ENCODE measurements around the gene SHMT2.
A peak's percentile ranks its signal among the peaks of the same experiment; 100 is the strongest.
"Not testable (repeated sequence)": the region's sequence is repeated elsewhere in the genome, so short reads cannot be mapped to it uniquely, and the experiment has no call there.

Gene SHMT2

DNA sequence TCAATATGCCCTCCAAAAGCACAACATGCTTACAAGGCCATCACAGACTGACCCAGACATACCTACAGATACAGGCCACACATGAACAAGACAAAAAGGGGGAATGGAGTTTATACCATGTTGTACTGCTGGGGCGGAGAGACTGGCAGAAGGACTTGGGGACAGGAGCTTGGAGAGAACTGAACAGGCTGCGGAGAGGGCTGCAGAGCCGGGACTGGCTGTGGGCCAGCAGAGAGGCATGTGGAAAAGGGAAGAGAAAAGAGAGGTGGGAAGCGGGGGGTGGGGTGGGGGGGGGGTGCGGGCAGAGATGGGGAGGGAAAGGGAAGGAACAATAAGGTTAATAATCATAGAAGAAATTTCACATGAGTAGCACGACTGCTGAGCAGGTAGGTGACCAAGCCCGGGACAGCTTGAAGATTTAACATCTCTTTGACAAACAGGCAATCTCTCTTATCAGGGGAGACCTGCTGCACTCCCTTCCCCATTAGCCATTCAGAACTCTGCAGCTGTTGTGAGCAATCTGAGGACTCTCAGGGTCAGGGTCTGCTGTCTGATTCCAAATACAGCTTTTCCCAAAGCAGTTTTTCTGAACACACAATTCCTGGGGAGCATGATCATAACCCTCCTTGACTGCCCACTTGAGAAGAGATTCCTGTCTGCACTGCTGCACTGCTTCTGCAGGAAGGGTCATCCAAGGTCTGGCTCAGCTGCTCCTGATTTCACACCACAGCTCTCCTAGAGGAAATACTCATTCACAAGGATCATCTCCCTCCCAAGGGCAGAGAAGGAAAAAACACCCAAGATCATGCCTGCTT is 43.0 kb downstream of the SHMT2 start:
- no peak overlapping the region for H3K4me2 ChIP-seq (ENCODE audit: low read length)
- no peak overlapping the region for H3K9ac ChIP-seq
- H3K9me3 ChIP-seq (ENCODE audit: control insufficient read depth, low read length): no peaks in the 10 kb centered on the region
- H3K27me3 ChIP-seq (ENCODE audit: control insufficient read depth, insufficient read depth, low read length): no peaks in the 10 kb centered on the region
- no peak overlapping the region for H3K4me3 ChIP-seq (ENCODE audit: low read depth, low read length)
- no peak overlapping the region for H2AFZ ChIP-seq
- H3K4me1 ChIP-seq: no peaks in the 10 kb centered on the region
- H3K79me2 ChIP-seq: no peaks in the 10 kb centered on the region
- no peak overlapping the region for H3K27ac ChIP-seq
- TF ChIP-seq, protein P1, sequence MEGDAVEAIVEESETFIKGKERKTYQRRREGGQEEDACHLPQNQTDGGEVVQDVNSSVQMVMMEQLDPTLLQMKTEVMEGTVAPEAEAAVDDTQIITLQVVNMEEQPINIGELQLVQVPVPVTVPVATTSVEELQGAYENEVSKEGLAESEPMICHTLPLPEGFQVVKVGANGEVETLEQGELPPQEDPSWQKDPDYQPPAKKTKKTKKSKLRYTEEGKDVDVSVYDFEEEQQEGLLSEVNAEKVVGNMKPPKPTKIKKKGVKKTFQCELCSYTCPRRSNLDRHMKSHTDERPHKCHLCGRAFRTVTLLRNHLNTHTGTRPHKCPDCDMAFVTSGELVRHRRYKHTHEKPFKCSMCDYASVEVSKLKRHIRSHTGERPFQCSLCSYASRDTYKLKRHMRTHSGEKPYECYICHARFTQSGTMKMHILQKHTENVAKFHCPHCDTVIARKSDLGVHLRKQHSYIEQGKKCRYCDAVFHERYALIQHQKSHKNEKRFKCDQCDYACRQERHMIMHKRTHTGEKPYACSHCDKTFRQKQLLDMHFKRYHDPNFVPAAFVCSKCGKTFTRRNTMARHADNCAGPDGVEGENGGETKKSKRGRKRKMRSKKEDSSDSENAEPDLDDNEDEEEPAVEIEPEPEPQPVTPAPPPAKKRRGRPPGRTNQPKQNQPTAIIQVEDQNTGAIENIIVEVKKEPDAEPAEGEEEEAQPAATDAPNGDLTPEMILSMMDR (IDR thresholded peaks at IDR 0.05): no peak
- no peaks in the 10 kb centered on the region for H3K36me3 ChIP-seq (ENCODE audit: control insufficient read depth, insufficient read depth, low read length)

DNA sequence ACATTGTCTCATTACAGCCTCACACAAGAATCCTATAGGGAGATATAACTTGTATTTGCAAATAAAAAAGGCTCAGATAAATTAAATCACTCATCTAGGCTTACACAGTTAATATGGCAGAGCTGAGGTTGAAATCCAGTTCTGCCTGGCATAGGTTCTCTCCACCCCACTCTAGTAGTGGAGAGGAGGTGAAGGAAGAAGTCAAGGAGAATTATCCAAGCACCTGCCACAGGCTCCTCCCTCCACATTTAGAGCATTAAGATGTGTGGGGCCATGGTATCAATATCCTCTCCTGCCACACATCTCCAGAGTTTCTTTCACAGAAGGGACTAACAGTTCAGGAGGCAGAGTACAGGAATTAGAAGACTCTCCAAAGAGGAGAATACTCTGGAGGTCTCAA is 44.0 kb downstream of the SHMT2 start:
- H3K27me3 ChIP-seq (ENCODE audit: control insufficient read depth, insufficient read depth, low read length): no peaks in the 10 kb centered on the region
- no peak overlapping the region for H2AFZ ChIP-seq
- no peak overlapping the region for H3K9ac ChIP-seq
- H3K79me2 ChIP-seq: no peaks in the 10 kb centered on the region
- H3K4me3 ChIP-seq (ENCODE audit: low read depth, low read length): no peak overlapping the region
- H3K36me3 ChIP-seq (ENCODE audit: control insufficient read depth, insufficient read depth, low read length): no peaks in the 10 kb centered on the region
- H3K27ac ChIP-seq: no peak overlapping the region
- TF ChIP-seq, protein P1 (IDR thresholded peaks at IDR 0.05): no peak
- H3K4me1 ChIP-seq: no peaks in the 10 kb centered on the region
- H3K9me3 ChIP-seq (ENCODE audit: control insufficient read depth, low read length): no peaks in the 10 kb centered on the region
- H3K4me2 ChIP-seq (ENCODE audit: low read length): no peak overlapping the region

DNA sequence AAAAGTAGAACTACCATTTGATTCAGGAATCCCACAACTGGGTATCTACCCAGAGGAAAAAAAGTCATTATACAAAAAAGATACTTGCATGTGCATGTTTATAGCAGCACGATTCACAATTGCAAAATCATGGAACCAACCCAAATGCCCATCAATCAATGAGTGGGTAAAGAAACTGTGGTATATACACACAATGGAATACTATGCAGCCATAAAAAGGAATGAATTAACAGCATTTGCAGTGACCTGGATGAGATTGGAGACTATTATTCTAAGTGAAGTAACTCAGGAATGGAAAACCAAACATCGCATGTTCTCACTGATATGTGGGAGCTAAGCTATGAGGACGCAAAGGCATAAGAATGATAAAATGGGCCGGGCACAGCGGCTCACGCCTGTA is 46.7 kb downstream of the SHMT2 start:
- not testable (repeated sequence) for H3K9ac ChIP-seq; H3K4me2 ChIP-seq (ENCODE audit: low read length); H3K27me3 ChIP-seq (ENCODE audit: control insufficient read depth, insufficient read depth, low read length); H3K79me2 ChIP-seq; H3K36me3 ChIP-seq (ENCODE audit: control insufficient read depth, insufficient read depth, low read length); H3K27ac ChIP-seq; H2AFZ ChIP-seq; H3K4me1 ChIP-seq; H3K9me3 ChIP-seq (ENCODE audit: control insufficient read depth, low read length); H3K4me3 ChIP-seq (ENCODE audit: low read depth, low read length)

DNA sequence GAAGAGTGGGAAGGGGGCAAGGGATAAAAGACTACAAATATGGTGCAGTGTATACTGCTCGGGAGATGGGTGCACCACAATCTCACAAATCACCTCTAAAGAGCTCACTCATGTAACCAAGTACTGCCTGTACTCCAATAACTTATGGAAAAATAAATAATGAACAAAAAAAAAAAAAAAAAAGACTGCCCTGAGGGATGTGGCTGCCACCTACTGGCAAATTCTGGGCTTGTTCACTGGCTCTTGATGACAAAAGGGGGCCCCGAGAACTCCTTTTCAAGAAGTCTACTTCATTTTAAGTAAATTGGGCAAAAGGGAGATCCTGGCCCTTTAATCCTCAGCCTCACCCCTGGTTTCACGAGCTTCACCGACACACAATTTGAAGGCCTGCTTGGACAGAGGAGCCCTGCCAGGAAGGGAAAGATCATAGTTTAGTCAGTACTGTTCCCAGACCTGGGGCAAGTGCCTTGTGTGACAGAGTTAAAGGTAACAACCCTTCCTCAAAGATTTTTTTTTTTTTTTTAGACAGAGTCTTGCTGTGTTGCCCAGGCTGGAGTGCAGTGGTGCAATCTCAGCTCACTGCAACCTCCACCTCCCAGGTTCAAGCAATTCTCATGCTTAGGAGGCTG is 47.5 kb downstream of the SHMT2 start:
- Histone ChIP-seq H3K79me2 (no peaks in the 10 kb centered on the region), H3K27me3 (ENCODE audit: control insufficient read depth, insufficient read depth, low read length) (no peaks in the 10 kb centered on the region), H3K27ac (no peak overlapping the region), H3K4me2 (ENCODE audit: low read length) (no peak overlapping the region), H3K9me3 (ENCODE audit: control insufficient read depth, low read length) (no peaks in the 10 kb centered on the region), H3K4me3 (ENCODE audit: low read depth, low read length) (no peak overlapping the region), H3K4me1 (no peaks in the 10 kb centered on the region), H3K36me3 (ENCODE audit: control insufficient read depth, insufficient read depth, low read length) (no peaks in the 10 kb centered on the region), H2AFZ (no peak overlapping the region), H3K9ac (no peak overlapping the region)
- TF ChIP-seq, protein P1 (IDR thresholded peaks at IDR 0.05): peak; percentile 24

GRCh38 chr12:57278465-57279381 is 49.2 kb downstream of the SHMT2 start:
- H3K27ac ChIP-seq: no peak overlapping the region
- H3K4me2 ChIP-seq (ENCODE audit: low read length): no peak overlapping the region
- no peaks in the 10 kb centered on the region for H3K27me3 ChIP-seq (ENCODE audit: control insufficient read depth, insufficient read depth, low read length)
- no peaks in the 10 kb centered on the region for H3K36me3 ChIP-seq (ENCODE audit: control insufficient read depth, insufficient read depth, low read length)
- no peak overlapping the region for H2AFZ ChIP-seq
- H3K9ac ChIP-seq: no peak overlapping the region
- H3K9me3 ChIP-seq (ENCODE audit: control insufficient read depth, low read length): no peaks in the 10 kb centered on the region
- H3K79me2 ChIP-seq: no peaks in the 10 kb centered on the region
- TF ChIP-seq, protein P1 (IDR thresholded peaks at IDR 0.05): no peak
- no peaks in the 10 kb centered on the region for H3K4me1 ChIP-seq
- no peak overlapping the region for H3K4me3 ChIP-seq (ENCODE audit: low read depth, low read length)

Data from parathyroid adenoma (tissue), 2 donors.